ENCODE measurements around the gene TMEM115.

Gene TMEM115

GRCh38 chr3:50378024-50378423, 18.7 kb upstream of the TMEM115 start:
- no peak for DNase-seq (ENCODE audit: low read depth in 2 of 2)

GRCh38 chr3:50375258-50375931, 16.1 kb upstream of the TMEM115 start:
- DNase-seq (ENCODE audit: low read depth in 2 of 2): no peak

- DNase-seq (ENCODE audit: low read depth in 2 of 2): no peak
These were observed 15.3 kb upstream of the TMEM115 start for GRCh38 chr3:50374363-50375257.

GRCh38 chr3:50373146-50374051, 14.1 kb upstream of the TMEM115 start:
- DNase-seq (ENCODE audit: low read depth in 2 of 2): no peak

DNA sequence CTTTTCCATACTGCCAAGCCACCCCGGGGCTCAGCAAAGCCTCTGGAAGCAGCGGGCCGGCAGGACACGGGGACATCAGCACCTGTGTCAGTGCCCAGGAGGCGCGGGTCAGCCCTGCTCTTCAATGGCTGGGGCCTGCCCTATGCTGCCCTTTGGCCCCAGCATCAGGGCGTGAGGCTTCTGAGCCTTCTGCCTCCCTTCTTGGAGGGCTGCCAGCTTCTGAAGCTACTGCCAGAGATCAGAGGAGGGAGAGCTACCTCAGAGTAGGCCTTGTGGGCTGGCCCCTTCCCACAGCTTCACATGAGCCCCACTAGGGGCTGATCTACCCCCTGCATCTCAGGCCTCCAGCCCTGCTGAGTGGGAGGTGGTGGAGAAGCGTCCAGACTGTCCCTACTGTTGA, 13.0 kb upstream of the TMEM115 start:
- DNase-seq (ENCODE audit: low read depth in 2 of 2): no peak

DNA sequence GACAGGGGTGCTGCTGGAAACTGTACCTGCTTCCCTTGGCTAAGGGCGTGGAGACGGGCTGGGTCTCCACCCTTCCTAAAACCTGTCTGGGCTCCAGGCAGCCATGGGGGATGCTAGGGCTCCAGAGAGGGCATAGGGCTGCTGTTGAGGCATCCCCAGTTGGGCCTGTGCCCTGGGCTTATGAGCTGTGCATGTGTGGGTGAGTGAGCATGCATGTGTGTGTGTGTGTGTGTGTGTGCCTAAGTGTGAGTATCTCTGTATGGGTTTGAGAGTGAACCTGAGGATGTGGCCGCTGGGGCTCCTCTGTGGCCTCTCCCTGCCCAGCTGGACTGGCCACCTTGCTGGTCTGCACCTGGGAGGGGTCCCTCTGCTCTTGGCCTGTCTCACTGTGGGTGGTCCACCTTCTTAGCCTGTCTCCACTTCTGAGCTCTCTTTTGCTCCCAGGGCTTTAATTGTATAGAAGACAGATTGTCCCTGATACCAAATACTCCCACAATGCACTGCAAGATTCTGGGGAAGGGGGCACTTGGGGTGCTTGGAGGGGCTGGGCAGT, 11.9 kb upstream of the TMEM115 start:
- no peak for DNase-seq (ENCODE audit: low read depth in 2 of 2)

- peak in 1 of 2 experiments; percentile 23 for DNase-seq (ENCODE audit: low read depth in 2 of 2)
These were observed 11.3 kb upstream of the TMEM115 start for GRCh38 chr3:50370594-50370993.

GRCh38 chr3:50369012-50369670, 9.8 kb upstream of the TMEM115 start:
- DNase-seq (ENCODE audit: low read depth in 2 of 2): no peak

GRCh38 chr3:50365842-50366220, 6.5 kb upstream of the TMEM115 start:
- DNase-seq (ENCODE audit: low read depth in 2 of 2): no peak

GRCh38 chr3:50365080-50365841, 5.9 kb upstream of the TMEM115 start:
- no peak for DNase-seq (ENCODE audit: low read depth in 2 of 2)

GRCh38 chr3:50364573-50365079, 5.3 kb upstream of the TMEM115 start:
- DNase-seq (ENCODE audit: low read depth in 2 of 2): no peak

DNA sequence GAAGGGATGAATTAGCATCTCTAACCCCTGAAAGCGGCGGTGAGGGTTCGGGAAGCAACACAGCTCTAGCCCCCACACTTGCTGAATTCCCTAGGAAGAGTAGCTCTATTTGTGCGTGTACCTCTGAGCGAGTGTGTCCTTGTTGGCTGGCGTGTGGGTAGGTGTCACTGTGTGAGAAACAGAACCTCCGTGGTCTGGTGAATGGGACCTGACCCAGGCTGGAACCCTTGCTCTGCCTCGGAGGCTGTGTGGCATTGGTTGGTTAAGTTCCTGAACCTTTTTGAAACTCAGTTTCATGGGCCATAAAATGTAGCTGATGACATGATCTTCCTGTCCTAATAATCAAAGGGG, 414 bp upstream of the TMEM115 start:
- DNase-seq (ENCODE audit: low read depth in 2 of 2): no peak

- DNase-seq (ENCODE audit: low read depth in 2 of 2): no peak
These were observed 888 bp downstream of the TMEM115 start for GRCh38 chr3:50358355-50358910.

DNA sequence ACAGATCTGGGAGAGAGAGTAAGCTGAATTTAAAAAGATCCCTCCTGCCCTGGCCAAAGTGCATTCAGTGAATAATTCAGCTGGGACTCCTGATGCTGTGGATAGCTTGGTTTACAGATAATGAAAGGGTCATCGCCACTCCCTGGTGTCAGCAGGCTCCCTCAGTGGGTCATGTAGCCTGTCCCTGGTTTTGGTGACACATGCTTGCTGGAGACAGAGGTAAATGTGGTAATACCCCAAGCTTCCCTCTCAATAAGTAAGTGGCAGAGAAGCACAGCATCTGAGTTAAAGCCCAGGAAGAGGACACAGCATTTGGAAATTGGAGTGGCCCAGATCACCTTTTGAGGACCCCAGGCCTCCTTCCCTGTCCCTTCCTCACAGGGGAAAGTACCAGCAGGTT, 1.8 kb downstream of the TMEM115 start:
- DNase-seq (ENCODE audit: low read depth in 2 of 2): no peak

DNA sequence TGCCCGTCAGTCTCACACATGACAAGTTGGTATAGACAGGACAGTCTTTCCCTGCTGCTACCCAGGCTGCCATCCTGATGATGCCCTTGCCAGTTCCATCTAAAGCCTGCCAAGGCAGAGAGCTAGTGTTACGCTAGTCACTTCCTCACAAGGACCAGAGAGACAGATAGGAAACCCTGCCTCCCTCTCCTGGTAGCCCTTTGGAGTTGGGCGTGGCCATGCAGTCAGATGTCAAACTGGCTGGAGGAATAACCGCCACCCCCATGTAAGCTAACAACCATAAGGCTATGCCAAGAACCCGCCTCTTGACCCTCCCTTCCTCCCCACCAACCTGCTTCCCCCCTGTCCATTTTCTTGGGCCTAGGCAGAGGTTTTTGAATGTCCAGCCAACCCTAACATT, 2.8 kb downstream of the TMEM115 start:
- no peak for DNase-seq (ENCODE audit: low read depth in 2 of 2)

GRCh38 chr3:50355829-50356552, 3.3 kb downstream of the TMEM115 start:
- no peak for DNase-seq (ENCODE audit: low read depth in 2 of 2)

DNA sequence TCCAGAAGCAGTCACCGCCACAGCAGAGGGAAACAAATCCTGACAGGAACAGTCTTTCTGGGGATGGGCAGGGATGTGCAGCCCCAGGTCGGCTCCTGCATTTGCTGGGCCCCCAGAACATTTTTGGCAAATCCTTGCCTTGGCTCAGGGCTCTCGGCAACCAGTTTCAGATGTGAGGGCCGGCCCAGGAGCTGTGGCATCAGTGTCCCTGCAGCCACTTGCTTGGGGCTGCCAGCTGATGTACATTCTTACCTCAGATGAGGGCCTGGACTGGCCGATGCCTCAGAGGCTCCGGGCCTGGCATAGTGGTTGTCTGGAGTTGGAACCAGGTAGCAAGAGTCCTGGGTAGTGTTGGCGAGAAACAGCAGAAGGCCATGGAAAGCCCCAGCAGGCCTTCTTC, 4.5 kb downstream of the TMEM115 start:
- DNase-seq (ENCODE audit: low read depth in 2 of 2): no peak

GRCh38 chr3:50354186-50354764, 5.0 kb downstream of the TMEM115 start:
- DNase-seq (ENCODE audit: low read depth in 2 of 2): no peak

Measured in fibroblast of skin of left biceps (primary cell).